MCF 10A (cell line): ENCODE data around the gene KLHL40. TPM values are rescaled to one million over a fixed set of nuclear protein-coding genes. Genes with fewer than 3 reads are reported as not detected.

ENCODE experiments used
- BruUV-seq: library from RNA; stranded (reverse); fragments of 400-500 nt; replicated peaks from 2 replicates; lab custom pipeline; 2021; lab: Mats Ljungman, UMichigan
- CTCF ChIA-PET: fragments of 300-600 bp; sonication (Branson Sonifier 250); formaldehyde crosslinking; extraction: SDS; loops from one replicate; lab custom pipeline; 2021; ENCODE audit warnings: antibody characterized with exemption, inconsistent platforms; lab: Yijun Ruan, JAX
- POLR2A ChIA-PET: fragments of 300-600, 350-650 bp; sonication (Branson Sonifier 250); formaldehyde crosslinking; extraction: SDS; loops from one replicate; lab custom pipeline; 2020; ENCODE audit warnings: antibody characterized with exemption, inconsistent platforms; lab: Yijun Ruan, JAX
- DNase-seq: peaks from one replicate; pipeline ENCODE4 v3.0.0-alpha.2; 2018; ENCODE audit not compliant: unreplicated experiment
- H3K27ac Mint-ChIP-seq: one replicate; pipeline ENCODE4 v1.8.0; 2022; ENCODE audit warnings: mild to moderate bottlenecking, low read depth, mixed read lengths; ENCODE audit not compliant: unreplicated experiment
- H3K27me3 Mint-ChIP-seq: one replicate; pipeline ENCODE4 v1.8.0; 2022; ENCODE audit warnings: mixed read lengths; ENCODE audit not compliant: insufficient read depth, unreplicated experiment
- H3K36me3 Mint-ChIP-seq: one replicate; pipeline ENCODE4 v1.8.0; 2022; ENCODE audit warnings: mild to moderate bottlenecking, moderate library complexity, mixed read lengths; ENCODE audit not compliant: insufficient read depth, unreplicated experiment
- H3K4me1 Mint-ChIP-seq: one replicate; pipeline ENCODE4 v1.8.0; 2022; ENCODE audit warnings: mixed read lengths; ENCODE audit not compliant: insufficient read depth, unreplicated experiment
- H3K4me3 Mint-ChIP-seq: one replicate; pipeline ENCODE4 v1.8.0; 2022; ENCODE audit warnings: mild to moderate bottlenecking, moderate library complexity, mixed read lengths; ENCODE audit not compliant: unreplicated experiment
- H3K9me3 Mint-ChIP-seq: one replicate; pipeline ENCODE4 v1.8.0; 2022; ENCODE audit warnings: mixed read lengths; ENCODE audit not compliant: unreplicated experiment
- intact Hi-C: fragments of 100-400 bp; cut with micrococcal nuclease; formaldehyde crosslinking; loops from 2 replicates; pipeline ENCODE4 v1.14.1; 2022
- total RNA-seq: library from RNA; stranded (reverse); gene quantifications from 2 replicates; pipeline ENCODE4 v1.2.3, GENCODE V29; 2022
- TF ChIP-seq, protein P1 (sequence below): fragments of 200-600 bp; IDR thresholded peaks from one replicate; pipeline ENCODE4 v1.8.0; 2022; ENCODE audit warnings: antibody characterized with exemption, mild to moderate bottlenecking; ENCODE audit not compliant: unreplicated experiment

KLHL40 gene
- total RNA-seq, 1 experiment from 2014 or later, result not detected

DNA sequence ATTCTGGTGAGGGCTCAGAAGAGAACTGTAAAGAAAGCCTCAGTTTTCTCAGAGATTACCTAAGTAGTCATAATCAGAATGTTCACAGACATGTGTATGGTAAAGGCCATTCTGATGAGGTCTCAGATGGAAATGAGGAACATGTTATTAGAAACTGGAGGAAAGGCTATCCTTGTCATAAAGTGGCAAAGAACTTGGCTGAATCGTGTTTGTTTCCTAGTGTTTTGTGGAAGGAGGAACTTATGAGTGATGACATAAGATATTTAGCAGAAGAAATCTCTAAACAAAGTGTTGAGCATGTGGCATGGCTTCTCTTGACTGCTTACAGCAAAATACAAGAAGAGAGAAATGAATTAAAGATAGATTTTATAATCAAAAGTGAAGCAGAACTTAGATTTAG, 12.8 kb upstream of the KLHL40 start:
- DNase-seq, result no peak
- intact Hi-C loops, result no loop called here
- no peaks in the 10 kb centered on the region for H3K36me3 Mint-ChIP-seq
- H3K27me3 Mint-ChIP-seq, result no peaks in the 10 kb centered on the region
- H3K4me3 Mint-ChIP-seq, result no peak overlapping the region
- ChIA-PET POLR2A (no interaction called here), CTCF (interaction anchor here (1.0 kb wide), 1 partner anchor 9 kb away, joined by 3 read pairs; no protein-coding TSS in a partner anchor)
- H3K4me1 Mint-ChIP-seq, result peaks cover 6% of the 10 kb centered on the region
- TF ChIP-seq, protein P1, sequence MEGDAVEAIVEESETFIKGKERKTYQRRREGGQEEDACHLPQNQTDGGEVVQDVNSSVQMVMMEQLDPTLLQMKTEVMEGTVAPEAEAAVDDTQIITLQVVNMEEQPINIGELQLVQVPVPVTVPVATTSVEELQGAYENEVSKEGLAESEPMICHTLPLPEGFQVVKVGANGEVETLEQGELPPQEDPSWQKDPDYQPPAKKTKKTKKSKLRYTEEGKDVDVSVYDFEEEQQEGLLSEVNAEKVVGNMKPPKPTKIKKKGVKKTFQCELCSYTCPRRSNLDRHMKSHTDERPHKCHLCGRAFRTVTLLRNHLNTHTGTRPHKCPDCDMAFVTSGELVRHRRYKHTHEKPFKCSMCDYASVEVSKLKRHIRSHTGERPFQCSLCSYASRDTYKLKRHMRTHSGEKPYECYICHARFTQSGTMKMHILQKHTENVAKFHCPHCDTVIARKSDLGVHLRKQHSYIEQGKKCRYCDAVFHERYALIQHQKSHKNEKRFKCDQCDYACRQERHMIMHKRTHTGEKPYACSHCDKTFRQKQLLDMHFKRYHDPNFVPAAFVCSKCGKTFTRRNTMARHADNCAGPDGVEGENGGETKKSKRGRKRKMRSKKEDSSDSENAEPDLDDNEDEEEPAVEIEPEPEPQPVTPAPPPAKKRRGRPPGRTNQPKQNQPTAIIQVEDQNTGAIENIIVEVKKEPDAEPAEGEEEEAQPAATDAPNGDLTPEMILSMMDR, result no peak
- peaks cover 10% of the 10 kb centered on the region for H3K9me3 Mint-ChIP-seq
- no TSS peak for BruUV-seq
- no peak overlapping the region for H3K27ac Mint-ChIP-seq

DNA sequence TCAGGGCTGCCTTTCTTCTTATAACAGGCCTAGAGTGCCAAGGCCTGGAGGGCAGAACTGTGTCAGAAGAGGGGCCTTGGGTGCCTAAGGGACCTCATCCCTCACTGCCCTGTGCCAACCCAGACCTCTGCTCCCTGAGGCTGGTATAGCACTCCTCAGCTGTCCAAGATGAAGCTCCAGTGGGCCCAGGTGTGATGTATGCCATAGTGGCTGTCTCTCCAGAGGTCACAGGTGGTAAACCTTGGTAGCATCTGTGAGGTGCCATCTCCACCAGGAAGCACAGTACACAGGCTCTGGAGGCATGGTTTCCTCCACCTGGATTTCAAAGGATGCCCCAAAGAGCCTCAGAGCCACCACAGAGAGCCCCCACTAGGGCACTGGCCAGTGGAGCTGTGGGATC, 12.3 kb upstream of the KLHL40 start:
- Mint-ChIP-seq H3K9me3 (peaks cover 13% of the 10 kb centered on the region), H3K36me3 (no peaks in the 10 kb centered on the region), H3K27me3 (no peaks in the 10 kb centered on the region), H3K27ac (no peak overlapping the region), H3K4me3 (no peak overlapping the region), H3K4me1 (peaks cover 6% of the 10 kb centered on the region)
- ChIA-PET POLR2A (no interaction called here), CTCF (interaction anchor here (1.0 kb wide), 1 partner anchor 9 kb away, joined by 3 read pairs; no protein-coding TSS in a partner anchor)
- BruUV-seq, result no TSS peak
- intact Hi-C loops, result no loop called here
- DNase-seq, result no peak
- TF ChIP-seq, protein P1, result no peak

DNA sequence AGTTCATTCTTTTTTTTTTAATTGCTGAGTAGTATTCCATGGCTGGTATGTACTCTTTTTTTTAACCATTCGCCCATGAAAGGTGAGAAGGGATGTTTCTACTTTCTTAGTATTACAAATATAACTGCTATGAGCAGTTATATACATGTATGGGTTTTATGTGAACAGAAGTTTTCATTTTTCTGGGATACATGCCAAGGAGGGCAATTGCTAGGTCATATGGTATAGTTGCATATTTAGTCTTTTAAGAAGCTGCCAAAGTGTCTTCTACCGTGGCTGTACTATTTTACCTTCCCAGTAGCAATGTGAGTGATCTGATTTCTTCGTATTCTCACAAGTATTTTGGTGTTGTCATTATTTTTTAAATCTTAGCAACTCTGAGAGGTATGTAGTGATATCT, 11.2 kb upstream of the KLHL40 start:
- H3K27ac Mint-ChIP-seq, result peak overlapping the region; percentile 11
- H3K9me3 Mint-ChIP-seq, result peaks cover 13% of the 10 kb centered on the region
- no peaks in the 10 kb centered on the region for H3K27me3 Mint-ChIP-seq
- intact Hi-C loops, result no loop called here
- BruUV-seq, result no TSS peak
- peaks cover 6% of the 10 kb centered on the region for H3K4me1 Mint-ChIP-seq
- CTCF ChIA-PET, result no interaction called here
- no peak overlapping the region for H3K4me3 Mint-ChIP-seq
- no peaks in the 10 kb centered on the region for H3K36me3 Mint-ChIP-seq
- POLR2A ChIA-PET, result no interaction called here
- no peak for DNase-seq
- TF ChIP-seq, protein P1, result no peak

DNA sequence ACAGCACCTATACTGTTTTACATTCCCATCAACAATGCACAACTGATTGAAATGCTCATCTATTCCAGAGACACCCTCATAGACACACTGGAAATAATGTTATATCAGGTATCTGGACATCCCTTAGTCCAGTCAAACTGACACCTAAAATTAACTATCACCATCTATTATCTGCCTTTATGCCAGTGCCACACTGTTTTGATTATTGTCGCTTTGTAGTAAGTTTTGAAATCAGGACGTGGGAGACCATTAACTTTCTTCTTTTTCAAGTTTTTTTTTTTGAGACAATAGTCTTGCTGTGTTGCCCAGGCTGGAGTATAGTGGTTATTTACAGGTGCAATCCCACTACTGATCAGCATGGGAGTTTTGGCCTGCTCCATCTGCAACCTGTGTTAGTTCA, 9.4 kb upstream of the KLHL40 start:
- Mint-ChIP-seq H3K27me3 (no peaks in the 10 kb centered on the region), H3K27ac (no peak overlapping the region), H3K4me1 (peaks cover 6% of the 10 kb centered on the region), H3K4me3 (no peak overlapping the region), H3K36me3 (no peaks in the 10 kb centered on the region), H3K9me3 (peaks cover 13% of the 10 kb centered on the region)
- intact Hi-C loops, result no loop called here
- no TSS peak for BruUV-seq
- no peak for DNase-seq
- ChIA-PET POLR2A (no interaction called here), CTCF (interaction anchor here (1.0 kb wide), 1 partner anchor 25 kb away, joined by 4 read pairs; no protein-coding TSS in a partner anchor)
- TF ChIP-seq, protein P1, result no peak
